Activated naive CD8-positive, alpha-beta T cell treated with anti-CD3 and anti-CD28 coated beads, Interleukin-2, amount 50 U/mL, for 24 hours (primary cell): ENCODE results near the gene SLC66A2.

Source experiments
- ATAC-seq: fragments of 150-1000 bp; cut with Tn5 transposase; one replicate; pipeline ENCODE4 v1.10.0; 2021
- DNase-seq: peaks from one replicate; pipeline ENCODE4 v3.0.0; 2021
- H3K27ac Mint-ChIP-seq: one replicate; pipeline ENCODE4 v1.8.0; 2021; ENCODE audit warnings: mild to moderate bottlenecking, mixed read lengths
- H3K27me3 Mint-ChIP-seq: one replicate; pipeline ENCODE4 v1.8.0; 2021; ENCODE audit warnings: mixed read lengths
- H3K36me3 Mint-ChIP-seq: one replicate; pipeline ENCODE4 v1.8.0; 2021; ENCODE audit warnings: low read depth, mixed read lengths
- H3K4me1 Mint-ChIP-seq: one replicate; pipeline ENCODE4 v1.8.0; 2021; ENCODE audit warnings: mixed read lengths
- H3K4me3 Mint-ChIP-seq: one replicate; pipeline ENCODE4 v1.8.0; 2021; ENCODE audit warnings: mild to moderate bottlenecking, moderate library complexity, mixed read lengths
- H3K9me3 Mint-ChIP-seq: one replicate; pipeline ENCODE4 v1.8.0; 2021; ENCODE audit warnings: mixed read lengths

Gene SLC66A2

GRCh38 chr18:79853303-79853992, 98.0 kb downstream of the SLC66A2 start:
- H3K36me3 Mint-ChIP-seq = no peaks in the 10 kb centered on the region
- H3K9me3 Mint-ChIP-seq = no peaks in the 10 kb centered on the region
- ATAC-seq = no peak
- no peak overlapping the region for H3K27ac Mint-ChIP-seq
- DNase-seq = no peak
- H3K4me1 Mint-ChIP-seq = peaks cover 4% of the 10 kb centered on the region
- peaks cover 5% of the 10 kb centered on the region for H3K27me3 Mint-ChIP-seq
- no peak overlapping the region for H3K4me3 Mint-ChIP-seq

DNA sequence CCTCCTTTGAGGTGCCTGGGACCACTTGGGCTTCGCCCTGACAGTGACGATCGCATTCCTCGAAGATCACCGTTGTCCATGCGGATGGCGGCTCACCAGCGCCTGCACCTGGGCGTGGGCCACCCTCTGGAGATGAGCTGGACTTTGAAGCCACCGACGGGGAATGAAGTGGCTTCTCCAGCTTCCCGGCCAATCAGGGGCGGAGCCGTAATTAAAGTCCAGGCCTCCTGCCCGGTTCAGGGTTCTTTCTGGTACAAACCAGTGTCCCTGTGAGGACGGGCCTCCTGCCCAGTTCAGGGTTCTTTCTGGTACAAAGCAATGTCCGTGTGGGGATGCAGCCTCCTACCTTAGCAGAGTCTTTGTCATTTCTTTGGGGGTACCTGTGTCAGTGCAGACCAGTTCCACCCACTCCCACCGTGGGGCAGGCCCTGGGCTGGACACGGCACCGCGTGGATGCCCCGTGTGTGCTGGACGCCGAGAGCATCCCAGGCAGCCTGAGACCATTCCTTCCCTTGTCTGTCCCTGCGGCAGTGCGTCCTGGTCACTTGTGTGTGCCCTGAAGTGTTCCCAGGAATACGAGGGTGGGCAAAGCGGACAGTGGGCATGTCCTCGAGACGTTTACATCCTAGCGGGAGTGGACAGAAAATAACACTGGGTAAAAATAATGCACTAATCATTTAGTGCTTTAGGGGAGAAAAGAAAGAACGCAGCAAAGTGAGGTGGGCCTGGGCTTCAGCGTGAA, 98.7 kb downstream of the SLC66A2 start:
- Mint-ChIP-seq H3K27me3 (peaks cover 5% of the 10 kb centered on the region), H3K4me3 (no peak overlapping the region), H3K36me3 (no peaks in the 10 kb centered on the region), H3K9me3 (no peaks in the 10 kb centered on the region), H3K27ac (no peak overlapping the region), H3K4me1 (peaks cover 4% of the 10 kb centered on the region)
- DNase-seq = no peak
- no peak for ATAC-seq
